Mesenchymal stem cell (in vitro differentiated cells and primary cell): ENCODE data around the gene AK3.

Experiments
- DNase-seq: peaks from one replicate; pipeline ENCODE4 v3.0.0-alpha.2; 2013
- H2AFZ ChIP-seq: one replicate; pipeline ENCODE4 v1.6.1; 2013; ENCODE audit warnings: low read depth, mild to moderate bottlenecking, control low read depth, inconsistent platforms, low read length, moderate library complexity
- H2AK5ac ChIP-seq: 2 replicates; pipeline ENCODE4 v1.6.1; 2013; ENCODE audit warnings: low read length, moderate library complexity, mild to moderate bottlenecking, inconsistent platforms; ENCODE audit not compliant: severe bottlenecking
- H2BK120ac ChIP-seq: one replicate; pipeline ENCODE4 v1.6.1; 2013; ENCODE audit warnings: low read depth, mild to moderate bottlenecking, inconsistent platforms, low read length, moderate library complexity
- H2BK12ac ChIP-seq, 2 experiments: one replicate each; pipeline ENCODE4 v1.6.1; 2013; ENCODE audit warnings: inconsistent platforms in 2 of 2, low read length in 2 of 2, mild to moderate bottlenecking in 2 of 2, moderate library complexity in 2 of 2, control low read depth in 1 of 2
- H2BK15ac ChIP-seq: one replicate; pipeline ENCODE4 v1.6.1; 2013; ENCODE audit warnings: mild to moderate bottlenecking, low read depth, inconsistent platforms; ENCODE audit not compliant: poor library complexity, severe bottlenecking
- H2BK5ac ChIP-seq: 2 replicates; pipeline ENCODE4 v1.6.1; 2013; ENCODE audit warnings: low read depth, mild to moderate bottlenecking, low read length, control low read depth, inconsistent platforms; ENCODE audit not compliant: poor library complexity, severe bottlenecking
- H3K14ac ChIP-seq, 2 experiments: one replicate each; pipeline ENCODE4 v1.6.1; 2013; ENCODE audit warnings: inconsistent platforms in 2 of 2, low read length in 2 of 2, control low read depth in 1 of 2, mild to moderate bottlenecking in 1 of 2, moderate library complexity in 1 of 2
- H3K18ac ChIP-seq, 2 experiments: one replicate each; pipeline ENCODE4 v1.6.1; 2013; ENCODE audit warnings: inconsistent platforms in 2 of 2, low read length in 2 of 2, control low read depth in 1 of 2, low read depth in 1 of 2, mild to moderate bottlenecking in 1 of 2
- H3K23ac ChIP-seq, 2 experiments: one replicate each; pipeline ENCODE4 v1.6.1; 2013; ENCODE audit warnings: inconsistent platforms in 2 of 2, low read length in 2 of 2, mild to moderate bottlenecking in 2 of 2, moderate library complexity in 2 of 2, control low read depth in 1 of 2
- H3K27ac ChIP-seq: 2 replicates; pipeline ENCODE4 v1.5.1; 2013; ENCODE audit warnings: mild to moderate bottlenecking, moderate library complexity, low read length, control low read depth, inconsistent platforms; ENCODE audit not compliant: poor library complexity, severe bottlenecking
- H3K27me3 ChIP-seq, 2 experiments: 2 replicates each; pipeline versions ENCODE4 v1.6.1 to v1.7.0; 2013; ENCODE audit warnings: low read length in 2 of 2, mild to moderate bottlenecking in 2 of 2, moderate library complexity in 2 of 2, control low read depth in 1 of 2, inconsistent platforms in 1 of 2; ENCODE audit not compliant: control insufficient read depth in 1 of 2, insufficient read depth in 1 of 2
- H3K36me3 ChIP-seq, 2 experiments: 2 replicates each; pipeline versions ENCODE4 v1.6.1 to v1.7.0; 2013; ENCODE audit warnings: low read length in 2 of 2, control low read depth in 1 of 2, inconsistent platforms in 1 of 2, low read depth in 1 of 2, mild to moderate bottlenecking in 1 of 2; ENCODE audit not compliant: insufficient read depth in 2 of 2, control insufficient read depth in 1 of 2
- H3K4ac ChIP-seq, 2 experiments: one replicate each; pipeline ENCODE4 v1.6.1; 2013; ENCODE audit warnings: inconsistent platforms in 2 of 2, low read length in 2 of 2, mild to moderate bottlenecking in 2 of 2, moderate library complexity in 2 of 2, control low read depth in 1 of 2, low read depth in 1 of 2
- H3K4me1 ChIP-seq: 2 replicates; pipeline ENCODE4 v1.6.1; 2013; ENCODE audit warnings: low read depth, low read length, control low read depth; ENCODE audit not compliant: control insufficient read depth, insufficient read depth
- H3K4me2 ChIP-seq: 2 replicates; pipeline ENCODE4 v1.6.1; 2013; ENCODE audit warnings: low read length, mild to moderate bottlenecking, inconsistent platforms; ENCODE audit not compliant: poor library complexity, severe bottlenecking
- H3K4me3 ChIP-seq, 2 experiments: 2 replicates each; pipeline versions ENCODE4 v1.5.1 to v1.7.0; 2013; ENCODE audit warnings: low read length in 2 of 2, mild to moderate bottlenecking in 2 of 2, control low read depth in 1 of 2, low read depth in 1 of 2; ENCODE audit not compliant: insufficient read depth in 1 of 2
- H3K79me1 ChIP-seq: replicated peaks from 2 replicates; pipeline ENCODE4 v1.6.1; 2013; ENCODE audit warnings: mild to moderate bottlenecking, control low read depth, low read length, inconsistent platforms; ENCODE audit not compliant: poor library complexity, severe bottlenecking
- H3K9ac ChIP-seq: 2 replicates; pipeline ENCODE4 v1.7.0; 2013; ENCODE audit warnings: mild to moderate bottlenecking, low read length, moderate library complexity
- H3K9me3 ChIP-seq: 2 replicates; pipeline ENCODE4 v1.7.0; 2013; ENCODE audit warnings: mild to moderate bottlenecking, low read length; ENCODE audit not compliant: control insufficient read depth
- H4K8ac ChIP-seq: one replicate; pipeline ENCODE4 v1.6.1; 2013; ENCODE audit warnings: inconsistent platforms, mild to moderate bottlenecking, low read length, moderate library complexity
- H4K91ac ChIP-seq: one replicate; pipeline ENCODE4 v1.6.1; 2013; ENCODE audit warnings: mild to moderate bottlenecking, low read length, inconsistent platforms
- WGBS: methylation state at CpG from one replicate; pipeline ENCODE4 v1.1.7; 2013; ENCODE audit warnings: mixed read lengths; 5-methylcytosine and 5-hydroxymethylcytosine counted together

The AK3 gene

GRCh38 chr9:4768681-4769080, 27.7 kb upstream of the AK3 start:
- no peak overlapping the region for H3K4me3 ChIP-seq
- no peak overlapping the region for H3K18ac ChIP-seq
- peaks cover 0 to 2% of the 10 kb centered on the region in 2 experiments for H3K27me3 ChIP-seq
- H3K79me1 ChIP-seq = no peaks in the 10 kb centered on the region
- H3K9me3 ChIP-seq = peaks cover 5% of the 10 kb centered on the region
- no peak overlapping the region for H3K9ac ChIP-seq
- H3K14ac ChIP-seq = no peak overlapping the region
- no peaks in the 10 kb centered on the region for H3K36me3 ChIP-seq
- no peak overlapping the region for H2AK5ac ChIP-seq
- DNase-seq = no peak
- no peak overlapping the region for H2BK12ac ChIP-seq
- no peak overlapping the region for H3K27ac ChIP-seq
- no peak overlapping the region for H2BK120ac ChIP-seq
- H4K91ac ChIP-seq = no peak overlapping the region
- H3K4ac ChIP-seq = no peak overlapping the region
- H3K23ac ChIP-seq = no peak overlapping the region
- H2BK5ac ChIP-seq = no peak overlapping the region
- H2BK15ac ChIP-seq = no peak overlapping the region
- peaks cover 3% of the 10 kb centered on the region for H3K4me1 ChIP-seq
- no peak overlapping the region for H4K8ac ChIP-seq
- H2AFZ ChIP-seq = no peak overlapping the region
- H3K4me2 ChIP-seq = no peak overlapping the region

- Histone ChIP-seq H4K91ac (no peak overlapping the region), H3K9me3 (peaks cover 5% of the 10 kb centered on the region), H2AK5ac (no peak overlapping the region), H3K4me3 (no peak overlapping the region), H3K4me1 (peaks cover 10% of the 10 kb centered on the region), H3K36me3 (no peaks in the 10 kb centered on the region), H2BK15ac (no peak overlapping the region), H3K4ac (no peak overlapping the region), H3K27ac (no peak overlapping the region), H3K4me2 (no peak overlapping the region), H2BK12ac (no peak overlapping the region), H4K8ac (no peak overlapping the region), H3K9ac (no peak overlapping the region), H2BK5ac (no peak overlapping the region), H3K14ac (no peak overlapping the region), H3K27me3 (peaks cover 7 to 27% of the 10 kb centered on the region in 2 experiments), H2BK120ac (no peak overlapping the region), H3K18ac (no peak overlapping the region), H2AFZ (no peak overlapping the region), H3K79me1 (no peaks in the 10 kb centered on the region), H3K23ac (no peak overlapping the region)
- 89% methylated on average over 2 of the region's 3 CpGs for WGBS
- no peak for DNase-seq
Measured at GRCh38 chr9:4764033-4764432, 23.0 kb upstream of the AK3 start.

- 38% methylated on average over 14 of the region's 14 CpGs for WGBS
- Histone ChIP-seq H3K18ac (peak overlapping the region in 1 of 2 experiments; percentile 75), H4K8ac (peak overlapping the region; percentile 95), H2AK5ac (no peak overlapping the region), H4K91ac (peak overlapping the region; percentile 89), H2BK15ac (no peak overlapping the region), H3K9me3 (peaks cover 4% of the 10 kb centered on the region), H3K27me3 (peaks cover 7 to 31% of the 10 kb centered on the region in 2 experiments), H3K4me3 (no peak overlapping the region), H3K9ac (peak overlapping the region; percentile 56), H3K4me2 (peak overlapping the region; percentile 27), H2BK12ac (peak overlapping the region in 1 of 2 experiments; percentile 33), H2BK120ac (no peak overlapping the region), H3K36me3 (no peaks in the 10 kb centered on the region), H3K23ac (no peak overlapping the region), H3K4me1 (peaks cover 10% of the 10 kb centered on the region), H3K79me1 (no peaks in the 10 kb centered on the region), H2BK5ac (no peak overlapping the region), H3K27ac (peak overlapping the region; percentile 66), H3K14ac (no peak overlapping the region), H2AFZ (peak overlapping the region; percentile 1), H3K4ac (peak overlapping the region in 1 of 2 experiments; percentile 5)
- peak; percentile 50 for DNase-seq
Measured at GRCh38 chr9:4762886-4763541, 22.0 kb upstream of the AK3 start.

GRCh38 chr9:4762108-4762885, 21.3 kb upstream of the AK3 start:
- Histone ChIP-seq H3K4me2 (peak overlapping the region; percentile 27), H3K9me3 (no peaks in the 10 kb centered on the region), H3K4me3 (no peak overlapping the region), H2BK15ac (no peak overlapping the region), H2AK5ac (no peak overlapping the region), H3K14ac (no peak overlapping the region), H4K8ac (no peak overlapping the region), H3K36me3 (no peaks in the 10 kb centered on the region), H3K4ac (no peak overlapping the region), H3K4me1 (peaks cover 10% of the 10 kb centered on the region), H2BK5ac (no peak overlapping the region), H3K79me1 (no peaks in the 10 kb centered on the region), H2BK120ac (no peak overlapping the region), H2AFZ (no peak overlapping the region), H3K9ac (peak overlapping the region; percentile 56), H3K27me3 (peaks cover 7 to 33% of the 10 kb centered on the region in 2 experiments), H3K23ac (no peak overlapping the region), H2BK12ac (no peak overlapping the region), H3K27ac (peak overlapping the region; percentile 66), H3K18ac (no peak overlapping the region), H4K91ac (no peak overlapping the region)
- peak; percentile 75 for DNase-seq
- WGBS = 53% methylated on average over 16 of the region's 22 CpGs
